Activated CD8-positive, alpha-beta memory T cell treated with anti-CD3 and anti-CD28 coated beads for 48 hours (primary cell): ENCODE measurements around the gene SCRN3.
"Not testable (repeated sequence)": the region's sequence is repeated elsewhere in the genome, so short reads cannot be mapped to it uniquely, and the experiment has no call there.

Source experiments
- DNase-seq, 3 experiments: peaks; one replicate each; pipeline ENCODE4 v3.0.0-alpha.2; 2020; ENCODE audit warnings: low read depth in 2 of 3, low spot score in 2 of 3

The SCRN3 gene

GRCh38 chr2:174395284-174395968 is at the start of gene SCRN3:
Gene SCRN3 (plus strand): TSS chr2:174395730. CDS start chr2:174398284, 2,554 bp downstream.
- DNase-seq: peak; percentile 22 to 46 (median 45)

- no peak for DNase-seq
Observed at GRCh38 chr2:174350018-174350417, 45.5 kb upstream of the SCRN3 start.

- DNase-seq: no peak
Observed at GRCh38 chr2:174350593-174351181, 44.8 kb upstream of the SCRN3 start.

- DNase-seq: no peak
Observed at GRCh38 chr2:174353004-174353403, 42.5 kb upstream of the SCRN3 start.

- no peak for DNase-seq
Observed at GRCh38 chr2:174356347-174356746, 39.2 kb upstream of the SCRN3 start.

GRCh38 chr2:174359663-174360062 is 35.9 kb upstream of the SCRN3 start:
- not testable (repeated sequence) for DNase-seq

- DNase-seq: no peak
Observed at GRCh38 chr2:174362949-174363348, 32.6 kb upstream of the SCRN3 start.

- not testable (repeated sequence) for DNase-seq
Observed at GRCh38 chr2:174363492-174364225, 31.9 kb upstream of the SCRN3 start.

GRCh38 chr2:174364628-174365027 is 30.9 kb upstream of the SCRN3 start:
- DNase-seq: no peak

GRCh38 chr2:174365571-174365970 is 30.0 kb upstream of the SCRN3 start:
- no peak for DNase-seq

- no peak for DNase-seq
Observed at GRCh38 chr2:174368691-174369090, 26.8 kb upstream of the SCRN3 start.

- DNase-seq: no peak
Observed at GRCh38 chr2:174376967-174377366, 18.6 kb upstream of the SCRN3 start.

- DNase-seq: no peak
Observed at GRCh38 chr2:174383796-174384195, 11.7 kb upstream of the SCRN3 start.

GRCh38 chr2:174385201-174385600 is 10.3 kb upstream of the SCRN3 start:
- no peak for DNase-seq

GRCh38 chr2:174388706-174389105 is 6.8 kb upstream of the SCRN3 start:
- not testable (repeated sequence) for DNase-seq

- DNase-seq: no peak
Observed at GRCh38 chr2:174389542-174389941, 6.0 kb upstream of the SCRN3 start.

- DNase-seq: not testable (repeated sequence)
Observed at GRCh38 chr2:174390303-174390702, 5.2 kb upstream of the SCRN3 start.

GRCh38 chr2:174392706-174393105 is 2.8 kb upstream of the SCRN3 start:
- DNase-seq: no peak

GRCh38 chr2:174395969-174396630 is 570 bp downstream of the SCRN3 start:
- DNase-seq: no peak

- DNase-seq: no peak
Observed at GRCh38 chr2:174397773-174398172, 2.2 kb downstream of the SCRN3 start.

GRCh38 chr2:174399171-174399570 is 3.6 kb downstream of the SCRN3 start:
- DNase-seq: no peak

GRCh38 chr2:174400853-174401252 is 5.3 kb downstream of the SCRN3 start:
- no peak for DNase-seq
